HCT116 (cell line): ENCODE measurements around the gene USP1. TPM values are rescaled to one million over a fixed set of nuclear protein-coding genes. Genes with fewer than 3 reads are reported as not detected.

ENCODE experiments used
- ATAC-seq: fragments of 200-7000 bp; cut with Tn5 transposase; 2 replicates; pipeline ENCODE4 v1.9.1; 2020; ENCODE audit warnings: mild to moderate bottlenecking, moderate library complexity
- BruUV-seq: library from RNA; stranded (reverse); fragments of 400-500 nt; replicated peaks from 2 replicates; lab custom pipeline; 2021; lab: Mats Ljungman, UMichigan
- CTCF ChIA-PET: fragments of 300-600 bp; sonication (Branson Sonifier 250); formaldehyde crosslinking; loops from one replicate; lab custom pipeline; 2021; ENCODE audit warnings: antibody characterized with exemption; lab: Charles Lee
- POLR2A ChIA-PET: fragments of 300-600, 350-600 bp; sonication (Branson Sonifier 250); formaldehyde crosslinking; loops from one replicate; lab custom pipeline; 2021; ENCODE audit warnings: antibody characterized with exemption; lab: Charles Lee
- RAD21 ChIA-PET, 2 experiments: fragments of 300-600 bp; sonication (Branson Sonifier 250); formaldehyde crosslinking; loops; one replicate each; lab custom pipeline; 2023; ENCODE audit warnings: low total read pairs in 2 of 2; ENCODE audit not compliant: uncharacterized antibody in 2 of 2, unreplicated experiment in 2 of 2, low non-redundant PET in 1 of 2; lab: Charles Lee
- DNase-seq: peaks from one replicate; pipeline ENCODE4 v3.0.0-alpha.2; 2010; ENCODE audit warnings: low read depth, low spot score
- H2AFZ ChIP-seq: fragments of 200-600 bp; shearing (Covaris generic), sonication (generic); 2 replicates; pipeline ENCODE4 v1.6.1; 2017; ENCODE audit warnings: low read depth, mixed run types, mixed read lengths, antibody characterized with exemption, low read length; ENCODE audit not compliant: poor library complexity, severe bottlenecking
- H3K27ac ChIP-seq: 2 replicates; pipeline ENCODE4 v1.5.1; 2012; ENCODE audit warnings: low read depth, low read length
- H3K27me3 ChIP-seq: fragments of 200-600 bp; sonication (generic); 2 replicates; pipeline ENCODE4 v1.6.1; 2016; ENCODE audit warnings: mixed run types, low read length, mixed read lengths; ENCODE audit not compliant: insufficient read depth
- H3K36me3 ChIP-seq, 2 experiments: fragments of 200-500 bp in 1 of 2; fragments of 200-600 bp in 1 of 2; sonication (Bioruptor generic) in 1 of 2; sonication (generic) in 1 of 2; 2 replicates each; pipeline versions ENCODE4 v1.5.1 to v1.6.1; 2014 to 2016; ENCODE audit warnings: low read length in 2 of 2, inconsistent platforms in 1 of 2, mixed read lengths in 1 of 2, mixed run types in 1 of 2; ENCODE audit not compliant: insufficient read depth in 2 of 2, control insufficient read depth in 1 of 2
- H3K4me1 ChIP-seq, 2 experiments: fragments of 200-600 bp in 1 of 2; sonication (generic) in 1 of 2; 2 replicates each; pipeline versions ENCODE4 v1.5.1 to v1.6.1; 2012 to 2017; ENCODE audit warnings: low read length in 2 of 2, inconsistent platforms in 1 of 2, mild to moderate bottlenecking in 1 of 2, mixed read lengths in 1 of 2, mixed run types in 1 of 2, moderate library complexity in 1 of 2; ENCODE audit not compliant: insufficient read depth in 2 of 2, control insufficient read depth in 1 of 2
- H3K4me2 ChIP-seq: fragments of 200-600 bp; sonication (generic); 2 replicates; pipeline ENCODE4 v1.6.1; 2017; ENCODE audit warnings: mixed run types, low read length, mixed read lengths
- H3K4me3 ChIP-seq, 2 experiments: fragments of 200-600 bp in 1 of 2; sonication (generic) in 1 of 2; replicated peaks in 1 of 2; 2 replicates each; pipeline ENCODE4 v1.5.1; 2011 to 2016; ENCODE audit warnings: low read length in 2 of 2, control low read depth in 1 of 2, low read depth in 1 of 2, mild to moderate bottlenecking in 1 of 2, mixed read lengths in 1 of 2, mixed run types in 1 of 2
- H3K79me2 ChIP-seq: fragments of 200-600 bp; sonication (generic); 2 replicates; pipeline ENCODE4 v1.6.1; 2017; ENCODE audit warnings: mild to moderate bottlenecking, mixed run types, low read length, moderate library complexity, mixed read lengths; ENCODE audit not compliant: insufficient read depth
- H3K9ac ChIP-seq: fragments of 200-600 bp; sonication (generic); 2 replicates; pipeline ENCODE4 v1.6.1; 2016; ENCODE audit warnings: low read length, mixed read lengths
- H3K9me2 ChIP-seq: fragments of 200-600 bp; sonication (generic), shearing (Covaris generic); 2 replicates; pipeline ENCODE4 v1.6.1; 2017; ENCODE audit warnings: mixed run types, mild to moderate bottlenecking, moderate library complexity; ENCODE audit not compliant: insufficient read depth
- H3K9me3 ChIP-seq, 2 experiments: fragments of 200-500 bp in 1 of 2; fragments of 200-600 bp in 1 of 2; sonication (Bioruptor generic) in 1 of 2; sonication (generic) in 1 of 2; 2 replicates each; pipeline ENCODE4 v1.6.1; 2014 to 2017; ENCODE audit warnings: low read length in 2 of 2, mixed read lengths in 2 of 2, inconsistent platforms in 1 of 2, low read depth in 1 of 2, mild to moderate bottlenecking in 1 of 2, mixed run types in 1 of 2, moderate library complexity in 1 of 2; ENCODE audit not compliant: control insufficient read depth in 1 of 2, insufficient read depth in 1 of 2
- H4K20me1 ChIP-seq: fragments of 200-600 bp; sonication (generic), shearing (Covaris generic); 2 replicates; pipeline ENCODE4 v1.6.1; 2017; ENCODE audit warnings: mixed run types, mild to moderate bottlenecking, moderate library complexity; ENCODE audit not compliant: insufficient read depth
- ATF3 ChIP-seq: IDR thresholded peaks from 2 replicates; pipeline ENCODE4 v1.6.1; 2012
- CBX3 ChIP-seq: IDR thresholded peaks from 2 replicates; pipeline ENCODE4 v1.6.1; 2012; ENCODE audit warnings: low read depth
- CEBPB ChIP-seq: IDR thresholded peaks from 2 replicates; pipeline ENCODE4 v1.6.1; 2012; ENCODE audit warnings: low read depth
- CTCF ChIP-seq, 3 experiments: fragments of 200-600 bp in 1 of 3; sonication (generic) in 1 of 3; IDR thresholded peaks in 2 of 3; conservative IDR thresholded peaks in 1 of 3; 2 replicates each; pipeline ENCODE4 v1.5.1; 2012 to 2017; ENCODE audit warnings: low read depth in 2 of 3, low read length in 2 of 3, antibody characterized with exemption in 1 of 3, borderline replicate concordance in 1 of 3, control low read depth in 1 of 3, mild to moderate bottlenecking in 1 of 3, mixed read lengths in 1 of 3, mixed run types in 1 of 3, moderate library complexity in 1 of 3; ENCODE audit not compliant: insufficient read depth in 1 of 3
- ELF1 ChIP-seq: IDR thresholded peaks from 2 replicates; pipeline ENCODE4 v1.6.1; 2012; ENCODE audit warnings: low read depth, borderline replicate concordance
- FOSL1 ChIP-seq: IDR thresholded peaks from 2 replicates; pipeline ENCODE4 v1.6.1; 2012; ENCODE audit warnings: low read depth
- MAX ChIP-seq: IDR thresholded peaks from 2 replicates; pipeline ENCODE4 v1.6.1; 2012
- RAD21 ChIP-seq: IDR thresholded peaks from 2 replicates; pipeline ENCODE4 v1.6.1; 2012; ENCODE audit warnings: low read depth, mild to moderate bottlenecking
- REST ChIP-seq: IDR thresholded peaks from 2 replicates; pipeline ENCODE4 v1.6.1; 2012; ENCODE audit warnings: low read depth
- SP1 ChIP-seq: IDR thresholded peaks from 2 replicates; pipeline ENCODE4 v1.6.1; 2012; ENCODE audit warnings: low read depth
- SRF ChIP-seq: IDR thresholded peaks from 2 replicates; pipeline ENCODE4 v1.6.1; 2012; ENCODE audit warnings: low read depth
- TCF7L2 ChIP-seq: IDR thresholded peaks from 2 replicates; pipeline ENCODE4 v1.7.0; 2011; ENCODE audit warnings: borderline replicate concordance, inconsistent platforms; ENCODE audit not compliant: insufficient read depth, insufficient read length; ENCODE audit errors: extremely low read depth
- YY1 ChIP-seq: IDR thresholded peaks from 2 replicates; pipeline ENCODE4 v1.6.1; 2011; ENCODE audit warnings: low read length, low read depth, moderate library complexity, mild to moderate bottlenecking; ENCODE audit not compliant: insufficient replicate concordance; ENCODE audit errors: extremely low read depth
- ZNF274 ChIP-seq: fragments of 200-500 bp; sonication (Bioruptor generic); IDR thresholded peaks from 2 replicates; pipeline ENCODE4 v1.6.1; 2014; ENCODE audit warnings: mild to moderate bottlenecking, low read depth, low read length, inconsistent platforms
- intact Hi-C: fragments of 100-400 bp; cut with micrococcal nuclease; formaldehyde crosslinking; loops from 2 replicates; pipeline ENCODE4 v1.10.0; 2022
- total RNA-seq: library from RNA; stranded (reverse); gene quantifications from one replicate; pipeline ENCODE4 v1.2.1, GENCODE V29; 2021; ENCODE audit not compliant: unreplicated experiment

The USP1 gene
- total RNA-seq, 1 experiment from 2014 or later = 37.8 TPM

GRCh38 chr1:62457955-62458354 lies 21.1 kb downstream of the USP1 start:
- no peak overlapping the region for H3K27ac ChIP-seq
- no peaks in the 10 kb centered on the region for H3K27me3 ChIP-seq
- BruUV-seq = no TSS peak
- no peaks in the 10 kb centered on the region for H3K9me2 ChIP-seq
- TF ChIP-seq SP1 (no peak), FOSL1 (no peak), RAD21 (no peak), ATF3 (no peak), REST (no peak), SRF (no peak), CEBPB (no peak), YY1 (no peak), ZNF274 (no peak), MAX (no peak), CTCF (IDR thresholded peaks at IDR 0.05 in 2 of 3, conservative IDR thresholded peaks at IDR 0.05 in 1 of 3; ENCODE audit: borderline replicate concordance in 1 of 3, insufficient read depth in 1 of 3, low read depth in 2 of 3, low read length in 2 of 3) (no peak), CBX3 (no peak), ELF1 (no peak), TCF7L2 (no peak)
- ChIA-PET POLR2A (no interaction called here), RAD21 (no interaction called here), CTCF (no interaction called here)
- no peak for DNase-seq
- intact Hi-C loops = no loop called here
- H4K20me1 ChIP-seq = peaks cover 7% of the 10 kb centered on the region; the same call in 1 of the 2 replicates
- H3K9ac ChIP-seq = no peak overlapping the region
- no peak for ATAC-seq
- peaks cover 0 to 5% of the 10 kb centered on the region in 2 experiments for H3K36me3 ChIP-seq
- H3K9me3 ChIP-seq = no peaks in the 10 kb centered on the region
- H3K4me2 ChIP-seq = no peak overlapping the region
- 0 out of 2 replicates have a peak, but pooled peaks cover under 1% of the 10 kb centered on the region for H3K79me2 ChIP-seq
- H3K4me3 ChIP-seq = no peak overlapping the region
- H3K4me1 ChIP-seq = no peaks in the 10 kb centered on the region
- H2AFZ ChIP-seq = no peak overlapping the region
